ENCODE measurements around the gene RAB9A. TPM values are rescaled to one million over a fixed set of nuclear protein-coding genes. Genes with fewer than 3 reads are reported as not detected.
"Not testable (repeated sequence)": the region's sequence is repeated elsewhere in the genome, so short reads cannot be mapped to it uniquely, and the experiment has no call there.

RAB9A gene
- total RNA-seq, 1 experiment from 2014 or later: 59.3 TPM

GRCh38 chrX:13662355-13662791 is 26.6 kb upstream of the RAB9A start:
- no peaks in the 10 kb centered on the region for H4K20me1 ChIP-seq (ENCODE audit: insufficient read depth, low read depth, low read length)
- H3K9me3 ChIP-seq (ENCODE audit: low read length): no peaks in the 10 kb centered on the region
- H3K27ac ChIP-seq (ENCODE audit: low read length): no peak overlapping the region
- H3K9me2 ChIP-seq (replicated peaks; ENCODE audit: insufficient read depth, low read length): no peaks in the 10 kb centered on the region
- no peak overlapping the region for H3K4me2 ChIP-seq (ENCODE audit: low read depth, low read length, poor library complexity, severe bottlenecking)
- H3K79me2 ChIP-seq (ENCODE audit: low read length): no peaks in the 10 kb centered on the region
- H3K27me3 ChIP-seq (ENCODE audit: low read length): no peaks in the 10 kb centered on the region
- DNase-seq: no peak
- H3K4me3 ChIP-seq (ENCODE audit: low read length): no peak overlapping the region
- peaks cover 23% of the 10 kb centered on the region for H3K4me1 ChIP-seq (ENCODE audit: low read length)
- H3K9ac ChIP-seq (ENCODE audit: low read length): no peak overlapping the region
- H3K36me3 ChIP-seq (ENCODE audit: insufficient read depth, low read length): peaks cover 19% of the 10 kb centered on the region
- no peak overlapping the region for H2AFZ ChIP-seq (ENCODE audit: low read length)

DNA sequence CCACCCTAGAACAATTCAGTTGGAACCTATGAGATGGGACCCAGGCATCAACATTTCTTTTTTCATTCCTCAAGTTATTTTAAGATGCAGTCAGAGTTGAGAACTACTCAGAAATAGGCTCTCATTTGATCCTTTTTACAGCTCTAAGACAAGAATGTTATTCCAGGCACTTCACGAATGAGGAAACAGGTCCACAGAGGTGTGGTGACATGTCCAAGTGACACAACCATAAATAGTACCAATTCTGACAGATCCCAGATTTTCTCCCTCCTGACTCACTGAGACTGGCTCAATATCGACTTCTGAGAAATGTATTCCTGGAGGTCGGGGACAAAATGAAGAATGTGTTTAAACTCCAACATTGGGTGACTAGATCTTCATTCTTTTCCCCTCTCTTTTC is 24.9 kb upstream of the RAB9A start:
- H3K36me3 ChIP-seq (ENCODE audit: insufficient read depth, low read length): peaks cover 19% of the 10 kb centered on the region
- peaks cover 35% of the 10 kb centered on the region for H3K4me1 ChIP-seq (ENCODE audit: low read length)
- H4K20me1 ChIP-seq (ENCODE audit: insufficient read depth, low read depth, low read length): no peaks in the 10 kb centered on the region
- DNase-seq: no peak
- no peak overlapping the region for H3K9ac ChIP-seq (ENCODE audit: low read length)
- H3K27me3 ChIP-seq (ENCODE audit: low read length): no peaks in the 10 kb centered on the region
- H3K9me3 ChIP-seq (ENCODE audit: low read length): no peaks in the 10 kb centered on the region
- H3K27ac ChIP-seq (ENCODE audit: low read length): no peak overlapping the region
- no peak overlapping the region for H2AFZ ChIP-seq (ENCODE audit: low read length)
- no peaks in the 10 kb centered on the region for H3K9me2 ChIP-seq (replicated peaks; ENCODE audit: insufficient read depth, low read length)
- H3K4me3 ChIP-seq (ENCODE audit: low read length): no peak overlapping the region
- no peaks in the 10 kb centered on the region for H3K79me2 ChIP-seq (ENCODE audit: low read length)
- H3K4me2 ChIP-seq (ENCODE audit: low read depth, low read length, poor library complexity, severe bottlenecking): no peak overlapping the region

- H3K4me3 ChIP-seq (ENCODE audit: low read length): peak overlapping the region; percentile 46
- no peaks in the 10 kb centered on the region for H3K27me3 ChIP-seq (ENCODE audit: low read length)
- H3K4me1 ChIP-seq (ENCODE audit: low read length): peaks cover 55% of the 10 kb centered on the region
- no peaks in the 10 kb centered on the region for H3K79me2 ChIP-seq (ENCODE audit: low read length)
- no peaks in the 10 kb centered on the region for H4K20me1 ChIP-seq (ENCODE audit: insufficient read depth, low read depth, low read length)
- peak overlapping the region; percentile 63 for H3K9ac ChIP-seq (ENCODE audit: low read length)
- H3K36me3 ChIP-seq (ENCODE audit: insufficient read depth, low read length): peaks cover 13% of the 10 kb centered on the region; the same call in 1 of the 2 replicates
- DNase-seq: peak; percentile 82
- H3K4me2 ChIP-seq (ENCODE audit: low read depth, low read length, poor library complexity, severe bottlenecking): peak overlapping the region; percentile 79
- H2AFZ ChIP-seq (ENCODE audit: low read length): no peak overlapping the region
- no peaks in the 10 kb centered on the region for H3K9me3 ChIP-seq (ENCODE audit: low read length)
- no peaks in the 10 kb centered on the region for H3K9me2 ChIP-seq (replicated peaks; ENCODE audit: insufficient read depth, low read length)
- peak overlapping the region; percentile 92 for H3K27ac ChIP-seq (ENCODE audit: low read length)
These were observed 22.1 kb upstream of the RAB9A start for GRCh38 chrX:13666836-13667235.

DNA sequence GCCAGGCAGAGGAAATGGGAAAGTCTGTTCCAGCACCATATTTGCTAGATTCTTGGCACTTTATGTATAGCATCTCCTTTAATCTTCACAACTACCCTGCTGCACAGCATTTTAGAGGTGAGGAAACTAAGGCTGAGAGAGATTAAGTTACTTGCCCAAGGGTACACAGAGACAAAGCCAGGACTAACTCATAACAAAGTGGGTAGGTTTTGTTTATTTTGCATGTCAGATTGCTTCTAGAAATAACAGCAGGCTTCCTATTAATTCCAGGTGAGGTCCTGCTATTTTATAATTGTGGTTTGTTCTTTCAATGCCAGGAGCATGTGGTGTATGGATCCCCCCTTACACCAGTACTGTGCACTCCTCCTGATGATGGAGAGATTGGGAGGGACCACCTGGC is 21.0 kb upstream of the RAB9A start:
- peak overlapping the region; percentile 46; the same call in 1 of the 2 replicates for H3K4me3 ChIP-seq (ENCODE audit: low read length)
- H4K20me1 ChIP-seq (ENCODE audit: insufficient read depth, low read depth, low read length): no peaks in the 10 kb centered on the region
- H2AFZ ChIP-seq (ENCODE audit: low read length): no peak overlapping the region; the same call in 1 of the 2 replicates
- H3K9ac ChIP-seq (ENCODE audit: low read length): peak overlapping the region; percentile 63
- H3K4me1 ChIP-seq (ENCODE audit: low read length): peaks cover 66% of the 10 kb centered on the region
- H3K79me2 ChIP-seq (ENCODE audit: low read length): no peaks in the 10 kb centered on the region
- H3K27ac ChIP-seq (ENCODE audit: low read length): peak overlapping the region; percentile 92
- H3K9me2 ChIP-seq (replicated peaks; ENCODE audit: insufficient read depth, low read length): no peaks in the 10 kb centered on the region
- H3K4me2 ChIP-seq (ENCODE audit: low read depth, low read length, poor library complexity, severe bottlenecking): peak overlapping the region; percentile 79
- no peaks in the 10 kb centered on the region for H3K27me3 ChIP-seq (ENCODE audit: low read length)
- no peaks in the 10 kb centered on the region for H3K9me3 ChIP-seq (ENCODE audit: low read length)
- H3K36me3 ChIP-seq (ENCODE audit: insufficient read depth, low read length): 0 out of 2 replicates have a peak, but pooled peaks cover 9% of the 10 kb centered on the region
- DNase-seq: no peak

GRCh38 chrX:13669246-13669737 is 19.6 kb upstream of the RAB9A start:
- peak overlapping the region; percentile 92 for H3K27ac ChIP-seq (ENCODE audit: low read length)
- no peaks in the 10 kb centered on the region for H3K79me2 ChIP-seq (ENCODE audit: low read length)
- DNase-seq: no peak
- H3K4me2 ChIP-seq (ENCODE audit: low read depth, low read length, poor library complexity, severe bottlenecking): peak overlapping the region; percentile 79
- H3K9me2 ChIP-seq (replicated peaks; ENCODE audit: insufficient read depth, low read length): no peaks in the 10 kb centered on the region
- H3K9me3 ChIP-seq (ENCODE audit: low read length): no peaks in the 10 kb centered on the region
- H3K36me3 ChIP-seq (ENCODE audit: insufficient read depth, low read length): no peaks in the 10 kb centered on the region
- no peaks in the 10 kb centered on the region for H4K20me1 ChIP-seq (ENCODE audit: insufficient read depth, low read depth, low read length)
- no peaks in the 10 kb centered on the region for H3K27me3 ChIP-seq (ENCODE audit: low read length)
- H3K4me1 ChIP-seq (ENCODE audit: low read length): peaks cover 67% of the 10 kb centered on the region
- no peak overlapping the region for H3K9ac ChIP-seq (ENCODE audit: low read length)
- 0 out of 2 replicates have a peak overlapping the region, but pooled peaks have one; percentile 26 for H2AFZ ChIP-seq (ENCODE audit: low read length)
- 0 out of 2 replicates have a peak overlapping the region, but pooled peaks have one; percentile 10 for H3K4me3 ChIP-seq (ENCODE audit: low read length)

DNA sequence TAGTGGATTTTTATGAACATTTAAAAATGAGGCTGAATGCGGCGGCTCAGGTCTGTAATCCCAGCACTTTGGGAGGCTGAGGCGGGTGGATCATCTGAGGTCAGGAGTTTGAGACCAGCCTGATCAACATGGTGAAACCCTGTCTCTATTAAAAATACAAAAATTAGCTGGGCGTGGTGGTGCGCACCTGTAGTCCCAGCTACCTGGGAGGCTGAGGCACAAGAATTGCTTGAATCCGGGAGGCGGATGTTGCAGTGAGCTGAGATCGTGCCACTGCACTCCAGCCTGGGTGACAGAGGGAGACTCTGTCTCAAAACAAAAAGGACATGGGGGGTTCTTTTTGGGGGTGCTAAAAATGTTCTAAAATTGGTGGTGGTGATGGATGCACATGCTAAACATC is 19.2 kb upstream of the RAB9A start:
- not testable (repeated sequence) for H4K20me1 ChIP-seq (ENCODE audit: insufficient read depth, low read depth, low read length); H3K9me3 ChIP-seq (ENCODE audit: low read length); H3K4me2 ChIP-seq (ENCODE audit: low read depth, low read length, poor library complexity, severe bottlenecking); H3K79me2 ChIP-seq (ENCODE audit: low read length); H3K9me2 ChIP-seq (replicated peaks; ENCODE audit: insufficient read depth, low read length); DNase-seq; H3K4me3 ChIP-seq (ENCODE audit: low read length); H3K27me3 ChIP-seq (ENCODE audit: low read length); H2AFZ ChIP-seq (ENCODE audit: low read length); H3K36me3 ChIP-seq (ENCODE audit: insufficient read depth, low read length); H3K9ac ChIP-seq (ENCODE audit: low read length)
- Histone ChIP-seq H3K27ac (ENCODE audit: low read length) (peak overlapping the region; percentile 92), H3K4me1 (ENCODE audit: low read length) (peaks cover 67% of the 10 kb centered on the region)

DNA sequence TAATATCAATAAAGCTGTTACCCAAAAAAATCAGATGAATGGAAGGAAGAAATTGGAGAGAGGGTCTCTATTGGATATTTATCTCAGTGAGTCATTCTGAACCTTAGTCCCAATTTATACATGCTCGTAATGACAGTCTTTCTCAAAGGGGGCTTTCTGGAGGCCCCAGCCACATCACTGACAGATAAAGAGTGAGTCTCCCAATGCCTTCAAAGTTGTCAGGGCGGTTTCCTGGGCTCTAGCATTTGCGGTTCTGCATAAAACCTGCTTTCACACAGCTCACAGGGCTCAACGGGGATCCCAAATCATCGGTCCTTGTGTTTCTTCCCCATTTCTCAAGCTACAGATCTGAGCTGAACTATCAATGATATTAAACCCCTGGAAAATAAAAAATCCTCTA is 18.7 kb upstream of the RAB9A start:
- Histone ChIP-seq H3K9me2 (replicated peaks; ENCODE audit: insufficient read depth, low read length) (no peaks in the 10 kb centered on the region), H2AFZ (ENCODE audit: low read length) (no peak overlapping the region), H3K27me3 (ENCODE audit: low read length) (no peaks in the 10 kb centered on the region), H3K4me2 (ENCODE audit: low read depth, low read length, poor library complexity, severe bottlenecking) (peak overlapping the region; percentile 60), H3K9me3 (ENCODE audit: low read length) (no peaks in the 10 kb centered on the region), H3K4me1 (ENCODE audit: low read length) (peaks cover 67% of the 10 kb centered on the region), H3K79me2 (ENCODE audit: low read length) (no peaks in the 10 kb centered on the region), H4K20me1 (ENCODE audit: insufficient read depth, low read depth, low read length) (no peaks in the 10 kb centered on the region), H3K9ac (ENCODE audit: low read length) (peak overlapping the region; percentile 45), H3K4me3 (ENCODE audit: low read length) (no peak overlapping the region), H3K36me3 (ENCODE audit: insufficient read depth, low read length) (no peaks in the 10 kb centered on the region), H3K27ac (ENCODE audit: low read length) (peak overlapping the region; percentile 92)
- peak; percentile 40 for DNase-seq

GRCh38 chrX:13673016-13673415 is 15.9 kb upstream of the RAB9A start:
- no peak overlapping the region for H3K9ac ChIP-seq (ENCODE audit: low read length)
- no peaks in the 10 kb centered on the region for H3K79me2 ChIP-seq (ENCODE audit: low read length)
- H3K4me3 ChIP-seq (ENCODE audit: low read length): no peak overlapping the region

More at GRCh38 chrX:13673016-13673415, 15.9 kb upstream of the RAB9A start:
- no peak for DNase-seq
- Histone ChIP-seq H3K9me2 (replicated peaks; ENCODE audit: insufficient read depth, low read length) (no peaks in the 10 kb centered on the region), H2AFZ (ENCODE audit: low read length) (no peak overlapping the region), H3K4me2 (ENCODE audit: low read depth, low read length, poor library complexity, severe bottlenecking) (no peak overlapping the region), H3K36me3 (ENCODE audit: insufficient read depth, low read length) (no peaks in the 10 kb centered on the region), H3K27me3 (ENCODE audit: low read length) (no peaks in the 10 kb centered on the region), H3K9me3 (ENCODE audit: low read length) (no peaks in the 10 kb centered on the region), H4K20me1 (ENCODE audit: insufficient read depth, low read depth, low read length) (no peaks in the 10 kb centered on the region), H3K27ac (ENCODE audit: low read length) (peak overlapping the region; percentile 92; the same call in 1 of the 2 replicates), H3K4me1 (ENCODE audit: low read length) (peaks cover 67% of the 10 kb centered on the region)

Measured in Karpas-422 (cell line).